Caki2 (cell line): ENCODE measurements around the gene MASP2. TPM values are rescaled to one million over a fixed set of nuclear protein-coding genes. Genes with fewer than 3 reads are reported as not detected.
"Not testable (repeated sequence)": the region's sequence is repeated elsewhere in the genome, so short reads cannot be mapped to it uniquely, and the experiment has no call there.

Experiments used
- DNase-seq: peaks from one replicate; pipeline ENCODE4 v3.0.0-alpha.2; 2015; ENCODE audit warnings: low read depth
- in situ Hi-C: cut with HindIII; loops from 2 replicates; pipeline ENCODE4 v1.10.0; 2016; ENCODE audit warnings: low sequenced_read_pairs, low pct_unique_long_range_greater_than_20kb, mixed read lengths
- total RNA-seq: library from RNA; depleted of rRNA; stranded (reverse); fragments of >200 nt; shearing (Covaris generic); gene quantifications from 2 replicates; pipeline ENCODE4 v1.2.3, GENCODE V29; 2014; ENCODE audit warnings: low replicate concordance

Gene MASP2
- total RNA-seq, 1 experiment from 2014 or later, result not detected

DNA sequence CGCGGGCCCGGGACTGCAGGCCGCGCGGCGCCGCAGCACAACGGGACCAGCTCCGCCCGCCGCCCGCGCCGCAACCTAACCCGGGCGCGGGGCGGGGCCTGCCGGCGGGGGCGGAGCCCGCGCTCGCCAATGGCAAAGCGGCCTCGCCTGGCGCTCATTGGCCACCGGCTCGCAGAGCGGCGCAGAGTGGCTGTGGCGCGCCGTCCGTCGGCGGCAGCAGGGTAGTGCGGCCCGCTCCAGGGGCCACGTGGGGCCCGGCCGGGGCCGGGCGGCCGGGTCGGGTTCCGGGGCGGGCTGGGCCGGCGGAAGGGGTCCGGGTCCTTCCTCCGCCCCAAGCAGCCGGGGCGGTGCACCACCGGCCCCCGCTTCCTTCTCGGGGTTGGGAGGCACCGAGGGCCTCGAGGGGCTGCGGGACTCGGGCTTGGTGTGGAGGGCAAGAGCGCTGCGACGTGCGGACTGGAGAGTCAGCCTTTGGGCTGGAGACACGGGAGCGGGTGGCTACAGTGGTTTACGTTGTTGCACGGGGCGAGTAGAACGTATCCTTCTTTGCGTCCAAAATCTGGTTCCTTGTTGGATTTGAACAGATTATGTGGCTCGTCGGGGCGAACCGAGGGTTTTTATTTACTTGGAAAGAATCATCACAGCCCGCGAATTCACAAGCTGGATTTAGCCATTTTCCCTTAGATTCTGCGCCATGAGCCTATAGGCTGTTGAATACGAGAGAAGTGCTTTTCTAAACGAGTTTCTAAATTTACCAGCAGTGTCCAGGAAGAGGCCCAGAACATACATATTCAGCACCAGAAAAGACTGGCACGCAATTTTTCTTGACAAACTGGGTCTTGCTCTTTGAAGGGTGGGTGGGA is 13.2 kb upstream of the MASP2 start, which contains the start of gene SRM:
SRM (minus strand) TSS at position 51 of the 863 bp plus-strand sequence. CDS start 75 bp downstream, outside the sequence.
- peak; percentile 86 for DNase-seq
- in situ Hi-C loops, result no loop called here

DNA sequence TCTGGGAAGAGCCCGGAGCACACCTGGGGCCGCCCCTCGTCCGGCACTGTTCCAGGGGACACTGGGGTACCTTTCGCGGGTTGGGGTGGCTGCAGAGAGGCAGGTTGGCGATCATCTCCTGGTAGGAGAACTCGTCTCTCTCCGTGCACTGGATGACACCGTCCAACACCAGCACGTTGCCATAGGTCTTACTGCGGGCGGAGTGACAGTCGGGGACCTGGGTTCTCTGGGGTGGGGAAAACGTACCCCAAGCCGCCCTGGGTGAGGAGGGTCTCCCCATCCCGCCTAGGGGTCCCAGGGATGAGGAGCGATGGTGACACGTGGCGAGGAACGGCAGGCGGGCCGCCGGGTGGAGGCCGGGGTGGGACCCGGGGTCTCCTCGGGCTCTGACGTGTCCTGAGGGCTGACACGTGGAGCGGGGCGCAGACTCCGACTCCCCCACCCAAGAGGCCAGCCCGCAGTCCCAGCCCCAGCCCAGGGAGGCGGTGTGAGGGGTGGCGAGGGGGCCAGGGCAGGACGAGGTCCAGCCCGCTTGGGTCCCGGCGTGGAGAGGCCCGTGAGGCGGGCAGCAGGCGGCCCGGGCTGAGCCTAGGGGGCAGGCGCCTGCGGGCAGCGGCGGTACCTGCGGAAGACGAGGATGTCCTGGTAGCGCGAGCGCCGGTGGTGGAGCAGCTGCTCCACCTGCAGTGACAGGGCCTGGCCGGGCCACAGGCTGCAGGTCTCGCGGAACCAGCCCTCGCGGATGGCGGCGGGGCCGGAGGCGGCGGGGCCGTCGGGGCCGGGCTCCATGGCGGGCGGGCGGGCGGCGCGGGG is 12.3 kb upstream of the MASP2 start:
- DNase-seq, result no peak
- in situ Hi-C loops, result no loop called here

DNA sequence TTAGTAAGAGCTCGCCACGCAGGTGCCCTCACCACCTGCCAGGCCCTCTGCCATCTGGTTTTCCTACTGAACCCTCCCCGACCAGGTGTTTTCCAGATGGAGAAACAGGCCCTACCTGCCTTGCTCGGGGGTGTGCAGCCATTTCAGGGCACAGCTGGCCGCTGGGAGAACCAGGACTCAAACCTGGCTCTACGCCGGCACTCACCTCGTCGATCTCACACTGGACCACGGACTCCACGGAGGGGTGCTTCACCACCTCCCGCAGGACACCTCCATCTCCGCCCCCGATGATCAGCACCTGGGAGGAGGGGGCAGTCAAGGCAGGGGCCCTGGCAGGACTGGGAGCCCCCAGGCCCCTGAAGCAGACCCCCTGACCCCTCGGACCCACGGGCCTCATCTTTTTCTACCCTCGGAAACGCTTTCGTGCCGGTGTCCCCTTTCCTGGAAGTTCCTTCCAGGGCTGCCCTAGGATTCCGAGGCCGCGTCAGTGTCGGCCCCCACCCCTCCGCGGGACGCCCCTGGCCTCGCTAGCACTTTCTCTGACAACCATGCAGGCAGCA is 11.6 kb upstream of the MASP2 start:
- in situ Hi-C loops, result no loop called here
- no peak for DNase-seq

DNA sequence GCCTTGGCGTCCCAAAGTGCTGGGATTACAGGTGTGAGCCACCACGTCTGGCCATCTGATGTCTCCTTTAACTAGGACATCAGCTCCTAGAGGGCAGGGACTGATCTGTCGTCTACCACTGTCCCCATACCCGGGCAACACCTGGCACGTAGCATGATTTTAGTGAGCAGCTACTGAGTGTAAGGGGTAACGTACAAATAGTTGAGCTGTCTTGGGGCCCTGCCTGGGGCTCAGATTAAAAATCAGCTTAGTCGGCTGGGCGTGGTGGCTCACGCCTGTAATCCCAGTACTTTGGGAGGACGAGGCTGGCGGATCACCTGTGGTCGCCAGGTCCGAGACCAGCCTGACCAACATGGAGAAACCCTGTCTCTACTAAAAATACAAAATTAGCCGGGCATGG is 11.0 kb upstream of the MASP2 start:
- in situ Hi-C loops, result no loop called here
- DNase-seq, result no peak

DNA sequence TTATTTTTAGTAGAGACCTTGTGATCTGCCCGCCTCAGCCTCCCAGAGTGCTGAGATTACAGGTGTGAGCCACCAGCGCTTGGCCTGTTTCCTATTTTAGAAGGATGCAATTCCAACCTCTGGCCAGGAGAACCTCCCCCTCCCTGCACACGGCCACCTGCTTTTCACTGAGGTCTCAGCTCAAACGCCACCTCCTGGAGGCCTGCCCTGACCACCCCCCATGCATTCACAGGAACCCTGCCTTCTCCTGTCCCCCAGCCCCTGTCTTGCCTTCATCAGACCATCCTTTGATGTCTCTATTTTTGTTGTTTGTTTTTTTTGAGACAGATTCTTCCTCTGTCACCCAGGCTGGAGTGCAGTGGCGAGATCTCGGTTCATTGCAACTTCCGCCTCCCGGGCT is 10.4 kb upstream of the MASP2 start:
- DNase-seq, result no peak
- in situ Hi-C loops, result no loop called here

DNA sequence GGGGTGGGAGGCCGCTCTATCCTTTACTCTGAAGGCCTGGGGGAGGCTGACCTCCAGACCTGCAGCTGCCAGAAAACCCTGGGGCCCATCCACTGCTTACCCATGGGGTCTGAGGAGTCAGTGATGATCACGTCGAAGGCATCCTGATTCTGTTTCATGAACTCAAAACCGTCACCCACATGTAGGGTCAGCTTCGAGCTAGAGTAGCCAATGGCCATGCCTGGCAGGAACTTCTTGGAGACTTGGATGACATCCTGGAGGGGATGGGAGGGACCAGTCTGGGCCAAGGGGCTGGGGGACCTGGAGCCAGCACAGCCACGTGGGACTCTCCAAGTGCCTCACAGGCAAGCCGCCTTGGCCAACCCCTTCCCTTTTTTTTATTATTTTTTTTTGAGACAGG is 9.5 kb upstream of the MASP2 start:
- no peak for DNase-seq
- in situ Hi-C loops, result no loop called here

DNA sequence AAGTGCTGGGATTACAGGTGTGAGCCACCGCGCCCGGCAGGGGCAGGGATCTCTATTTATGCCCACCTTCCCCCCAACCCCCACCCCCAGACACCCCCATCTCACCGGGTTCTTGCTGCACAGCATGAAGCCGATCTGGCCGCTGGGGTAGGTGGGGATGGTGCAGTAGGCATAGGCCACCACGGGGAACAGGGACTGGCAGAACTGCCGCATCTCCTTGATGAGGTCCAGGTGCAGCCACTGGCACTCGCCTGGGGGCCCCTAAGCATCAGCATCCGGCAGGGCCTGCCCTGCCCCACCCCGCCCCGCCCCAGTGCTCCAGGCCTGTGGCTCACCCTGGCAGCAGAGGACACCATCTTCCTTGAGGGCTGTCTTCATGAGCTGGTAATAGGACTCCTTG is 8.6 kb upstream of the MASP2 start:
- in situ Hi-C loops, result no loop called here
- no peak for DNase-seq

DNA sequence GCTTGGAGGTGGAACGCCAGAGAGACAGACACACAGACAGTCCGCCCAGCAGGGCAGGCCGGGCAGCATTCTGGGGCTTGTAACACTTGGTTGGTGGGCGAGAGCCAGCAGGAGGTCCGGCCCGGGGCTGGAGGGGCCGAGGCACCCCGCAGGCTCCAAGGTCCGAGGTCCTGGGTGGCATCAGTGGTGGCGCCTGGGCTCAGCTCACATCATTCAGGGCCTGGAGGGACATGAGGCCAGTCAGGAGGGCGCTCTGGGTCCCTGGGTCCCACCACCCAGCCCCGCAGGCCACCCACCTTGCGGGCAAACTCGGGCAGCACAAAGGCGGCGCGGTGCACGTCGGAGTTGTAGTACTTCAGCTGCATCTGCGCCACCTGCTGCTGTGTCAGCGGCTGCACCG is 7.6 kb upstream of the MASP2 start:
- in situ Hi-C loops, result no loop called here
- no peak for DNase-seq

DNA sequence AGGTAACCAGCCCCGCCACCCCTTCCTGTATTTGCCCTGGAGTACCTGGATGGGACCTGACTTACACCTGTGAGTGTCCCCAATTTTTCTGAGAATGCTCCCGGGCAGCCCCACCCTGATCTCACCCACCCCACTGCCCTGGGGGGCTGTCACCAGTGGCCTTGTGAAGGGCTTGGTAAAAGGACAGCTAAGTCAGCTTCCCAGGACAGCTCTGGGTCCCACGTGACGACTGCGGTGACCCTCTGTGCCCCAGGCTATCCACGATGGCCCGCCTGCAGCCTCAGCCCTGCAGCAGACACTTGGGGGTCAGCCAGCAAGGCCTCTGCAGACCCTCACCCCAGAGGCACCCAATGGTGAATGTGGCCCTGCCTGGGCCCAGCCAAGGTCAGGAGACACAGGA is 7.1 kb upstream of the MASP2 start:
- in situ Hi-C loops, result no loop called here
- no peak for DNase-seq

DNA sequence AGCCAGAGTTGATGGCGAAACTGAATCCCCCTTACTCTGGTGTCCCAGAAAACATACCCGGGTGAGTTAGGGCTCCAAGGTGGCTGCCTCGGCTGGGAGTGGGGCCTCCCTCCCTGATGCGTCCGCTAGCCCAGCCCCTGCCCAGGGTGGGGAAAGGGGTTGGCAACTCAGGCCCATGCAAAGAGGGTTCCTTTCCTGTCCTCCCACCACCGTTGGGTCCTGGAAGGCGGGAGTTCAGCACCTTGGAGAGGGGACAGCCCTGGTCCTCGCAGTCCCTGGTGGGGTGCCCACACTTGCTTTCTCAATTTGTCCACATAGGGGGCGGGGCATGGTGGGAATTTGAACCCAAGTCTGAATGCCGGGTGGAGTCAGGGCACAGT is 6.7 kb upstream of the MASP2 start:
- DNase-seq, result peak; percentile 19
- in situ Hi-C loops, result no loop called here

DNA sequence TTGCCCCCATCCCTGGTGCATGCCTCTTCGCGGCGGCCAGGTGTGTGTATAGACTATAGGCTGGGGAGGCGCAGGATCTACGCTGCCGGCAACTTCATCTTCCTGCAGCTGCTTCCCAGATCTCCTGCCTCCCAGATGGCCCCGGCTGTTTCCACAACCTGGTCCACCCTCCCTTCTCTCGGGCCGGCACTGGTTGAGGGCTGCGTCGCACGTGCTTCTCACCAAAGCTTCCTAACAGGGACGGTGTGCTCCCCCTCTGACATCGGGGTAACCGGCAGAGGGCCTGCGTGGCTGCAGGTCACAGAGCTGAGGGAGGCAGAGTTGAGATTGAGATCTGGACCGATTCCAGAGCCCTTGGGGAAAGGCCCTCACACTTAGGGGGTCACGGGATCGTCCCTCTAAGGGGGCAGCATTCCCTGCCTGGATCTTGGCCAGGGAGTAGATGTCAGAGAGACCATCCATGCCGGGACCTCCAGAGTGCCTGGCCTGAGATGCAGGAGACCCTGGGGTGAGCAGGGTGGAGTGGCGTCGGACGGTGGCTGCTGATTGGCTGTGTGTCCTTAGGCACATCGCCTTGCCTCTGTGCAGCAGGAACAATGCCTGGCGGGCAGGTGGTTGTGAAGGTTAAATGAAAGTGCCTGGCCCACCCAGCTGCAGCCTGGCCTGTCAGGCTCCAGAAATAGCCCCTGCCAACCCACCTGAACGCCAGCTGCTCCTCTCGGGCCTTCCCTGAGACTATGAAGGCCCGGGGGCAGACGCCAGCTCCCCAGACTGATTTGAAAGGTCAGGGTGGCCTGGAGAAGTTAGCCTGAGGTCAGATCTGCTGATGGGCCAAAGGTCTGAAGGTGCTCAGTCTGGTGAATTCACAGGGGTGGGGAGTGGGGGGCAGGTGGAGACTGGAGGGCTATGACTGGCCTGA is 6.1 kb upstream of the MASP2 start:
- in situ Hi-C loops, result no loop called here
- DNase-seq, result no peak

DNA sequence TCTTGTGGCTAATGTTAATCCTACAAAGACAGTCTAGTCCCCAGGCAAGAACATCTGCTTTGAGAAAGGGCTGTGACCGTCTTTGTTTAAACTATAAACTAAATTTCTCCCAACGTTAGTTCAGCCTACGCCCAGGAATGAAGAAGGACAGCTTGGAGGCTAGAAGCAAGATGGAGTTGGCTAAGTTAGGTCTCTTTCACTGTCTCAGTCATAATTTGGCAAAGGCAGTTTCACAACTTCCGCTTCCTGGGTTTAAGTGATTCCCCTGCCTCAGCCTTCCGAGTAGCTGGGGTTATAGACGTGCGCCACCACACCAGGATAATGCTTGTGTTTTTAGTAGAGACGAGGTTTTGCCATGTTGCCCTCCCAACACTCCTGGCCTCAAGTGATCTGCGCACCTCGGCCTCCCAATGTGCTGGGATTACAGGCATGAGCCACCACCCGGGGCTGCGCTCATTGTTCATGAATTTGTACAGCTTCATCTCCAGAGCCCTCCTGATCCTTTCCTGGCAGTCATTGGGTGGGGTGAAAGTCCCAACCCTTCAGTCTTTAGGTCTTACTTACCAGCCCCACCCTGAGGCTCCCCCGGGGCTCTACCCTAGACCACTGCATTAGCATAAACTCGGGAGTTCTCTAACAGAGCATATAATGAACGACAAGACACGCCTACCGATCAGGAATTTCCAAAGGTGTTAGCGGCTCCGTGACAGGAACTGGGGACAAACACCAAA is 4.9 kb upstream of the MASP2 start:
- in situ Hi-C loops, result no loop called here
- no peak for DNase-seq

DNA sequence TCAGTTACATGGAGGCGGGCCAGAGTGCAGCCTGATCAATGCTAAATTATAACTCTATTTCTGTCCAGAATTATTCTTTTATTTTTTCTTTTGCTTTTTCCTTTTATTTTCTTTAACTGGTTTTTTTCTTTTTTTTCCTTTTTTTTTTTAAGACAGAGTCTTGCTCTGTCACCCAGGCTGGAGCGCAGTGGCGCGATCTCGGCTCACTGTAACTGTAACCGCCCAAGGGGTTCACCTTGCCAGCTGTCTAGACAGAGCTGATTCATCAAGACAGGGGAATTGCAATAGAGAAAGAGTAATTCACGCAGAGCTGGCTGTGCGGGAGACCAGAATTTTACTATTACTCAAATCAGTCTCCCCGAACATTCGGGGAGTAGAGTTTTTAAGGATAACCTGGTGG is 4.1 kb upstream of the MASP2 start:
- in situ Hi-C loops, DNase-seq: not testable (repeated sequence)

DNA sequence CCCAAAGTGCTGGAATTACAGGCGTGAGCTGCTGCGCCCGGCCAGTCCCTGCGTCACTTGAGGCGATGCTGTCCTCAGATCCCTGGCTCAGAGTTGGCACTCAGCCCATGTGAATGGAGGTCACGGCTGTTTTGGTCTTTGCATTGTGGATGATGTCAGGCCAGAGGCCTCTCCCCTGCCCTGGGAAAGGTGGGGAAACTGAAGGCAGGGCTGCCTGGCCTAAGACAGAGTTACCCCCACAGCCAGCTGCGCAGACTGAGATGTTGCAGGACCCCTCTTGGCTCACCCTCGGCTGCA is 821 bp downstream of the MASP2 start:
- in situ Hi-C loops, result no loop called here
- no peak for DNase-seq

DNA sequence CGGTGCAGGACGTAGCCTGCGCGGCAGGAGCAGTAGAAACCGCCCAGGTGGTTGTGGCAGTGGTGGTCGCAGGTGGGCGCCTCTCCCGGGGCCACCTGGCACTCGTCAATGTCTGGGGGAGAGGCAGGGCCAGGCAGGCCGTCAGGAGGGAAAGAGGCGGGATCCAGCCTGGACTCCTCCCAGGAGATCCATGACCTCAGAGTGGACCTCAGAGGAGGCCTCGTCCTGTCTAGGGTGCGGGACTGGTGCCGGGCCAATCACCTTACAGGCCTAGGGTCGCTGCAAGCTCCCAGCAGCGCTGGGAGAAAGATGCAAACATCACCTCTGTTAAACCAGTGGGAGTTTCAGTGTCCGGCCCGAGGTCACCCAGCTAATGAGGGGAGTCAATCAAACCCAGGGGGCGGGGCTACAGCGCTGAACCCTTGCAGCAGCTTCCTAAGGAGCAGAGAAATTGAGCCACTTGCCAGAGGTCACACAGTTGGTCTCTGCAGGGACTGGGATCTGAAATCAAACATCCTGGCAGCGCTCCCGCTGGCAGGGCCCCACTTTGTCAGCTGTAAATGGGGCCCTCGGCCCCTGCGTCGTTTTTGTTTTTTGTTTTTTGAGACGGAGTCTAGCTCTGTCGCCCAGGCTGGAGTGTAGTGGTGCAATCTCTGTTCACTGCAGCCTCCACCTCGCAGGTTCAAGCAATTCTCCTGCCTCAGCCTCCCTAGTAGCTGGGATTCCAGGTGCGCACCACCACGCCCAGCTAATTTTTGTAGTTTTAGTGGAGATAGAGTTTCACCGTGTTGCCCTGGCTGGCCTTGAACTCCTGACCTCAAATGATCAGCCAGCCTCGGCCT is 1.4 kb downstream of the MASP2 start:
- in situ Hi-C loops, result no loop called here
- no peak for DNase-seq

DNA sequence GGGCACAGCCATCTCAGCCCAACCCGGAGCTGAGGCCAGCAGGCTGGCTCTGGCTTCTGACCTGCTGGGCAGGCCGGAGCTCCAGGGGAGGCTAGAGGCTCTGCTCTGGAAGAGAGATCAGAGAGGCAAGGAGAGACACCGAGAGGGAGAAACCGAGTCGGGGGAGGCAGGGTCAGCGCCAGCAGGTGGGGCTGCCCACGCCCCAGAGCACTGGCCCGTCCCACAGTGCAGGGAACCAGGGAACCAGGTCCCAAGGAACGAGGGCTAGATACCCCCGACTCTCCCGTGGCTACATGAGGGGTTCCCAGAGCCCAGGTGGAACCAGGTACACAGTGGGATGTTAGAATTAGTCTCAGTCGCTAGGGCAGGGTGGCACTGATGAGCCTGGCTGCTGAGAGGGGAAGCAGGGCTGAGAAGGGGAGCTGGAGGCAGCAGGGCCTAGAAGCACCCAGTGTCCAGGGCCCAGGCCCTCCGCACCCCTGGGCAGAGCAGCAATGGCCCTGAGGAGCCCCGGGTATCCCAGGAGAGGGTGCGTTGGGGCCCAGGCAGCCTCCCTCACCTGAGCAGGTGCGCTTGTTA is 2.1 kb downstream of the MASP2 start:
- in situ Hi-C loops, result no loop called here
- DNase-seq, result no peak
